HG03045 (cell line): Measurements from ENCODE around the gene TRMU.
"Not testable (repeated sequence)": the region's sequence is repeated elsewhere in the genome, so short reads cannot be mapped to it uniquely, and the experiment has no call there.

Source experiments
- ATAC-seq: cut with Tn5 transposase; IDR thresholded peaks from one replicate; pipeline ENCODE4 v1.9.1; 2021; ENCODE audit warnings: mild to moderate bottlenecking, moderate library complexity; ENCODE audit not compliant: unreplicated experiment

The TRMU gene

GRCh38 chr22:46299101-46299500 lies 36.4 kb upstream of the TRMU start:
- ATAC-seq: no peak

DNA sequence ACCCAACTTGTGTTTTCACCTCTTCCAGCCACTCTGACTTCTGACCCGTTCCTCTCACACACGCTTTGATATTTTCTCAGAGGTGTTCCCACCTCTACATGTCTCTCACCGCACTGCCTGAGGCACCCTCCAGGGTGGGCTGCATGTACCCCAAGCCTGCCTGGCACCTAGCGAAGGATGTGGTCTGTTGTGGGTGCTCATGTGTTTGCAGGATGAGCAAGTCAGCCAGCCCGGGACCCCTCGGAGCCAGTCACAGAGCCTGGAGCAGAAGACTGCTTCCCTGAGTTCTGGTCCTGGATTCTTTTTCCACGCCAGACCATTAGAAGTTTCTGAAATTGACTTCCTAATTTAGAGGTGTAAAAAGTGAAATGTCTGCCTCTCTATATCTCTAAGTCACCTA lies 35.0 kb upstream of the TRMU start:
- ATAC-seq: no peak

- ATAC-seq: no peak
Observed at GRCh38 chr22:46303347-46303965, 32.1 kb upstream of the TRMU start.

DNA sequence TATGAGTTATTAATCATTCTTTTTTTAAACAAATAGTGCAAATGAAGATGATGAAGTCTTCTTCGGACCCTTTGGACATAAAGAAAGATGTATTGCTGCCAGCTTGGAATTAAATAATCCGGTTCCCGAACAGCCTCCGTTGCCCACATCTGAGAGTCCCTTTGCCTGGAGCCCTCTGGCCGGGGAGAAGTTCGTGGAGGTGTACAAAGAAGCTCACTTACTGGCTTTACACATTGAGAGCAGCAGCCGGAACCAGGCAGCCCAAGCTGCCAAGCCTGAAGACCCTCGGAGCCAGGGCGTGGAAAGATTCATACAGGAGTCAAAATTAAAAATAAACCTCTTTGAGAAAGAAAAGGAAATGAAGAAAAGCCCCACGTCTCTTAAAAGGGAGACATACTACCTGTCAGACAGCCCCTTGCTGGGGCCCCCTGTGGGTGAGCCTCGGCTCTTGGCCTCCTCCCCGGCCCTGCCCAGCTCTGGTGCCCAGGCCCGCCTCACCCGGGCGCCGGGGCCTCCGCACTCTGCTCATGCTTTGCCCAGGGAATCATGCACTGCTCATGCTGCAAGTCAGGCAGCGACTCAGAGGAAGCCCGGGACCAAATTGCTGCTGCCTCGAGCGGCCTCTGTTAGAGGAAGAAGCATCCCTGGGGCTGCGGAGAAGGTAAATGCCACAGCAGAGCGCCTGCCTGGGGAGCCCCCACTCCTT lies 27.1 kb upstream of the TRMU start:
- no peak for ATAC-seq

- ATAC-seq: no peak
Observed at GRCh38 chr22:46309526-46310085, 25.9 kb upstream of the TRMU start.

DNA sequence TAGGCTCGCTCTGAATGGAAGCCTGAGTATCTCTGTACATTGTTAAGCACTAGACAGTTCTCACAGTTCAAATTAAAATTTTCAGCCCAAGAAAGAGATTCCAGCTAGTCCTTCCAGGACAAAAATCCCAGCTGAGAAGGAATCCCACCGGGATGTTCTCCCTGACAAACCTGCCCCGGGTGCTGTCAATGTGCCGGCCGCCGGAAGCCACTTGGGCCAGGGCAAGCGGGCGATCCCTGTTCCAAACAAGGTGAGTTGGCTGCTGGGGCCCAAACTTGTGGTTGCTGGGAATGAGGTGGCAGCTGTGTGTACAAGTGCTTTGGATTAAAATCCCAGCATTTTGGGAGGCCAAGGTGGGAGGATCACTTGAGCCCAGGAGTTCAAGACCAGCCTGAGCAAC lies 23.5 kb upstream of the TRMU start:
- ATAC-seq: no peak

GRCh38 chr22:46312848-46313247 lies 22.7 kb upstream of the TRMU start:
- ATAC-seq: not testable (repeated sequence)

DNA sequence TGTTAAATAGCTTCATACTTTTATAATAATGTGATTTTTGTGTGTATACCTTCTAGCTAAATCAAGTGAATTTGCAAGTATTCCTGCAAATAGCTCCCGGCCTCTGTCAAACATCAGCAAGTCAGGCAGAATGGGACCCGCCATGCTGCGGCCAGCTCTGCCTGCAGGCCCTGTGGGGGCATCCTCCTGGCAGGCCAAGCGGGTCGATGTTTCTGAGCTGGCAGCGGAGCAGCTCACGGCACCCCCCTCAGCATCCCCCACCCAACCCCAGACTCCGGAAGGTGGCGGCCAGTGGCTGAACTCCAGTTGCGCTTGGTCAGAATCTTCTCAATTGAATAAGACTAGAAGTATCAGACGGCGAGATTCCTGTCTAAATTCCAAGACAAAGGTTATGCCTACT lies 19.5 kb upstream of the TRMU start:
- no peak for ATAC-seq

DNA sequence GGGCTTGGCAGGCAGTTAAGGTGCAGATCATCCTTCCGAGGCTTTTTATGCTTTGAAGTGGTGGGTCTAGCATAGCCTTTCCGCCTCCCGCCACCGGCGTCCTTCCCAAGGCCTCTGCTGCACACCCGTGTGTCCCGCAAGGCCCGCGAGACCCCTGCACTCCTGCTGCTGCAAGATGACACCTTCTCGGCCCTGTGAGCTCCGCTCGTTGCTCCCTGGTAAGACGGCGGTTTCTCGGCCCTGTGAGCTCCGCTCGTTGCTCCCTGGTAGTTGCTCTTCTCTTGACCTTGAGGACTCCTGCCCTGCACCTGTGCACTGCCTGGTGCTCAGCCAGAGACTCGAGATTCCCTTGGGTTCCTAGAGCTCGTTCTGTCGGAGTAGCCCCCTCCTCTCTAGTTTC lies 17.9 kb upstream of the TRMU start:
- no peak for ATAC-seq

GRCh38 chr22:46318576-46318975 lies 16.9 kb upstream of the TRMU start:
- no peak for ATAC-seq

- ATAC-seq: no peak
Observed at GRCh38 chr22:46319319-46319718, 16.2 kb upstream of the TRMU start.

DNA sequence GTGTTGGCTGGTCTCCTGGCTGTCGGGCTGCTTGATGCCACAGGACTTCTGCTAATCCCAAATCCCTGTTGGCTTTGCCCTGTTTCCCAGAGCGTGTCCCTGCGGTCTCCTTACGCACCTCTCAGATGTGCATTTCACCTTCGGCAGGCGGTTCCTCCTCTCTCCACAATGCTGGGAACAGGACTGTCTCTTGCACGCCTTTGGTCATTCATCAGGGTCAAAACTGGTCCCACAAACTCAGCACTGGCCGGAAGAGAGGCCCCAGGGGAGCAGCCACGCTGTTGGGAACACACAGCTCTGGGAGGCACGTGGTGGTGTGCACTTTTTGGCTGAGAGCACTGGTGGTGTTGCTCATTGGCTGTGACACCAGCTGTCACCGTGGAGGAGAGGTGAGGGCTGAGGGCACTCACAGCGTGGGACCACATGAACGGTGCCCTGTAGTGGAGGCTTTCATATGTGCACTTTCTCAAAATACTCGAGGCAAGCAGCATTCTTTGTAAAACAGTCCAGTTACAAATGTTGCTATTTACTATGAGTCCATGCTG lies 15.3 kb upstream of the TRMU start:
- ATAC-seq: no peak

DNA sequence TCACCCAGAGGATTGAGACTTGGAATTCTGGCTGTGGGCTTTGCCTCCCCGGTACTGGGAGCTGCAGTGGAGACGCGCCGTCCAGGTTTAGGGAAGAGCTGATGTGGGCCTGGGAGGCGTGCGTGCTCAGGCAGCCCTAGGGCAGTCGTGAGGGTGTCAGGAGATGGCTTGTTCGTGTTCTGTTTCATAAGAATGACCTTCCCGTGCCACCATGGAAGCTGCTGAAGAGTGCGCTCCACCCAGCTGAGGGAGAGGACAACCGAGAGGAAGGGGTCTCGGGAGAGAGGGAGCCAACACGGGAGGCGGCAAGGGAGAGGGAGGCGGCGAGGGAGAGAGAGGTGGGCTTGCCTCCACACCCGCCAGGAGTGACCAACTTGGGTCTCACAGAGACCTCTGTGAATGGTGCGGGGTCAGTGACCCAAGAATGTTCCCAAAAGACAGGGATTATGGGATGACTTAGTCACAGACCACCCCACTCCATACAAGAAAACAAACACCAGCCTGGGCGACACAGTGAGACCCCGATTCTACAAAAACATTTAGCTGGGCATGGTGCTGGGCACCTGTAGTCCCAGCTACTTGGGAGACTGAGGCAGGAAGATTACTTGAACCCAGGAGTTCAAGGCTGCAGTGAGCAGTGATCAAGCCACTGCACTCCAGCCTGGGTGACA lies 14.7 kb upstream of the TRMU start:
- no peak for ATAC-seq

GRCh38 chr22:46322711-46323110 lies 12.8 kb upstream of the TRMU start:
- ATAC-seq: no peak

GRCh38 chr22:46323162-46323561 lies 12.4 kb upstream of the TRMU start:
- ATAC-seq: no peak

- no peak for ATAC-seq
Observed at GRCh38 chr22:46326066-46326680, 9.3 kb upstream of the TRMU start.

DNA sequence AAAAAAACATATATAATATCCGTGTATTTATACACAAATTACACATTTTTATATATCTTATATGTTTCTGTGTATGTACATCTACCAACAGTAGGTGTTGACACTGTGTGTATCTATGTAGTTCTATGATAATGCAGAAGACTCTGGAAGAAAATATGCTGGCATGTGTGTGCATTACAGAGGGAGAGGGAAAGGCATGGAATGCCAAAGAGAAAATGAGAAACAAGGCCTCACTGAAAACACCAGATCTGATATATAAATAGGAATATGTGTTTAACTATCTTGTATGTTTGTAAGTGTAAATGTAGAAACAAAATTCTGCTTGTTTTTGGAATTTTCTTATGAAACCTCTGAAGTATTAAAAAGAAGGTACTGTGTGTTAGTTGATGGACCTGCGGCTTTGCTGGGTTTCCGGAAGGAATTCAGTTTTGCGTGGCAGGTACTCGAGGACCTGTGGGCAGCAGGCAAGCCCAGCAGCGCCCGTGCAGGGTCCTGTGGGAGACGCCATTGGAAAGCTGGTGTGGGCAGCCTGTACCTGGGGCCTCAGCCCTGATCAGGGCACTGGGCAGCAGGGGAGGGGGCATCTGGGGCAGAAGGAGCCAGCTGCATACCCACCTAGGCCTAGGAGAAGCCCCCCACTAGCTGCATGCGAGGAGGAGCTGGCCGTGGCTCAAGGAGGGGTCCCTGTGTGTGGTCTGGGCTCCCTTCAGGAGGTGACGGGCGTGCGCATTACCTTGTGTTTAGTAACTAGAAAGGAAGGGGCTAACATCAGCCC lies 7.6 kb upstream of the TRMU start:
- no peak for ATAC-seq

DNA sequence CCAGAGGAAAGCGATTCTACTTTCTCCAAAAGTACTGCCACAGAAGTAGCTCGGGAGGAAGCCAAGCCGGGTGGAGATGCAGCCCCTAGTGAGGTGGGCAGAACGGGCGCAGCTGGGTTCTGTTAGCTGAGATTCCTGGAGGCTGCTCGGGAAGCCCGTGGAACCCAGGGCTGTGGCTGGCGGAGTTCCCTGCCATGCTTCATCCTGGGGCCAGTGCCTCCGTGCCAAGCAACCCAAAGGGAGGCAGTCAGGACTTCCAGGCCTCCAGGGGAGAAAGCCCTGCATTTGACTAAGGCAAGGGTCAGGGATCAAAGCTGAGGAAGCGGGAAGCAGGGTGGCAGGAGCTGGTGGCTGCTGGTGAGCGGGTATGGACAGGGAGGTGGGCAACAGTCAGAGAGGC lies 6.7 kb upstream of the TRMU start:
- ATAC-seq: no peak

DNA sequence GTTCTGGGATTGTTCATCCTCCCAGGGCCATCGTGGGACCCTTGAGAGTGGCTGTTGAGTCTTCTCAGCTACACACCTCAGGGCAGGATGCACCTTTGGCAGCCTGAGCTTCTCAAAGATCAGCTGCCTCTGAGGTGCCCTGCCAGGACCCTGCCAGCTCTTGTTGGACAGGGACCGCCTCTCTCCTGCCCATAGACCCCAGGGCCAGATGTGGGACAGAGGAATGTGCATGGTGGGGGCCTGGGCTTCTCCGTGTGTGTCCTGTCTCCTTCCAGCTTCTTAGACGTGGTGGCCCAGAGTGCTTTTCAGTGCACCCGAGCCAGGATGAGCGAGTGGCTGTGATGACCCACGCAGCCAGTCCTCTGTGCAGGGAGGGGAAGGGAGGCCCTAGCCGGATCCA lies 5.9 kb upstream of the TRMU start:
- no peak for ATAC-seq

GRCh38 chr22:46330426-46330825 lies 5.1 kb upstream of the TRMU start:
- ATAC-seq: no peak

GRCh38 chr22:46331496-46331895 lies 4.0 kb upstream of the TRMU start:
- no peak for ATAC-seq
